Pancreas (tissue), 10 donors: ENCODE data around the gene ST6GALNAC3. TPM values are rescaled to one million over a fixed set of nuclear protein-coding genes. Genes with fewer than 3 reads are reported as not detected.

Experiments
- ATAC-seq, 4 donors: fragments of 200-7000 bp; cut with Tn5 transposase; one replicate each; pipeline versions ENCODE4 v1.8.0 to v1.9.1; 2020; ENCODE audit warnings: mild to moderate bottlenecking in 4 of 4, moderate library complexity in 4 of 4
- DNase-seq, 6 donors: peaks; one replicate each; pipeline ENCODE4 v3.0.0-alpha.2; 2020
- FAIRE-seq: peaks from 2 replicates; lab custom pipeline; 2012; peaks lifted over from hg19 to GRCh38; lab: Jason Lieb, UNC
- H3K27ac ChIP-seq, 4 donors: fragments of 200-600 bp; sonication (generic); 1 replicate in 3 of 4; 2 replicates in 1 of 4; pipeline versions ENCODE4 v1.5.0 to v1.8.0; 2020
- H3K27me3 ChIP-seq, 4 donors: fragments of 200-600 bp; one replicate each; pipeline ENCODE4 v1.8.0; 2021
- H3K36me3 ChIP-seq, 3 donors: fragments of 200-600 bp; sonication (generic) in 1 of 3; one replicate each; pipeline versions ENCODE4 v1.5.0 to v1.8.0; 2020 to 2021
- H3K4me1 ChIP-seq, 3 donors: fragments of 200-600 bp; one replicate each; pipeline ENCODE4 v1.8.0; 2021
- H3K4me3 ChIP-seq, 4 donors: fragments of 200-600 bp; sonication (generic) in 2 of 4; one replicate each; pipeline versions ENCODE4 v1.5.0 to v1.8.0; 2020 to 2021
- H3K9me3 ChIP-seq, 4 donors: fragments of 200-600 bp; one replicate each; pipeline ENCODE4 v1.8.0; 2021
- WGBS, 2 donors: extraction: QIAGEN DNeasy Blood & Tissue Kit; methylation state at CpG; one replicate each; pipeline ENCODE4 v1.1.7; 2013; 5-methylcytosine and 5-hydroxymethylcytosine counted together
- intact Hi-C, 3 donors: fragments of 100-400 bp; cut with DNase I; formaldehyde crosslinking; loops; one replicate each; pipeline versions ENCODE4 v1.11.1 to v1.14.2; 2022
- polyA plus RNA-seq, 2 donors: library from polyadenylated mRNA; stranded (reverse); fragments of 200-250 nt; gene quantifications; one replicate each; pipeline ENCODE4 v1.2.3, GENCODE V29; 2013
- total RNA-seq, 6 donors: library from RNA; stranded (reverse); fragmentation: NEBNext Ultra II Directional in 4 of 6; extraction: Animal tissue kit (Norgen Biotek cat#: 25700) in 4 of 6; gene quantifications; one replicate each; pipeline versions ENCODE4 v1.2.1 to v1.2.4, GENCODE V29; 2021 to 2023
- TF ChIP-seq, protein P1 (sequence below), 4 donors: fragments of 200-600 bp; sonication (generic) in 3 of 4; IDR thresholded peaks; one replicate each; pipeline versions ENCODE4 v1.5.0 to v1.8.0; 2021; ENCODE audit warnings: antibody characterized with exemption in 4 of 4
- donor health status: healthy with polysubstance abuse.
- donor health status: DM: no; HTN: no; CAD: no; lungs with moderate emphysema.
- donor health status: DM: no; HTN: no; CAD: no.
- donor health status: control.
- donor health status: control.
- donor health status: Bipolar disorder and iron deficiency.
- donor health status: DM: yes; HTN: yes; CAD: no.
- donor health status: DM: no; HTN: no; CAD: no.
- donor health status: DM: no; HTN: no; CAD: no.
- donor health status: DM: yes; HTN: yes; CAD: no.

ST6GALNAC3 gene
- total and polyA plus RNA-seq, 8 donors = 0.35 to 2.0 (median 0.80) TPM

DNA sequence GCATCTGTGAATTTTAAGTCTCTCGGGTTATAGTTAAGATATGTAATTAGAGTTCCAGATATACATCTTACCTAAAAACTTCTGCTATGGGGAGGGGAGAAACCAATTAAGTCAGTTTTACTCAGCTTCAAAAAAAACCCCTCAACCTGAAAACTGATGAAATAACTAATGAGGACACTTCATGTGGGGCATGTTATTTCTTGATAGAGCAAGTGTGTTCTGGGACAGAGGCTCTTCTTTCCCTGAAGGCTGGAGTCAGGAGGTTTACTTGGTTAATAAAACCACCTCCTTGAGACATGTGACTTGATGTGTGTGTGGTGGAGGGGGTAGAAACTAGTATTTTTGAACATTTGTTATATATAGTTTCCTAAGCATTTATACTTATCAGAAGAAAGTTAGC, 479.7 kb downstream of the ST6GALNAC3 start:
- DNase-seq = no peak
- no peak for FAIRE-seq
- Histone ChIP-seq H3K36me3 (no peaks in the 10 kb centered on the region), H3K4me1 (no peaks in the 10 kb centered on the region), H3K4me3 (no peak overlapping the region), H3K27me3 (no peaks in the 10 kb centered on the region), H3K27ac (no peak overlapping the region), H3K9me3 (no peaks in the 10 kb centered on the region)
- WGBS, 2 donors = 88 to 97% methylated on average over 1 of the region's 1 CpG
- TF ChIP-seq, protein P1, sequence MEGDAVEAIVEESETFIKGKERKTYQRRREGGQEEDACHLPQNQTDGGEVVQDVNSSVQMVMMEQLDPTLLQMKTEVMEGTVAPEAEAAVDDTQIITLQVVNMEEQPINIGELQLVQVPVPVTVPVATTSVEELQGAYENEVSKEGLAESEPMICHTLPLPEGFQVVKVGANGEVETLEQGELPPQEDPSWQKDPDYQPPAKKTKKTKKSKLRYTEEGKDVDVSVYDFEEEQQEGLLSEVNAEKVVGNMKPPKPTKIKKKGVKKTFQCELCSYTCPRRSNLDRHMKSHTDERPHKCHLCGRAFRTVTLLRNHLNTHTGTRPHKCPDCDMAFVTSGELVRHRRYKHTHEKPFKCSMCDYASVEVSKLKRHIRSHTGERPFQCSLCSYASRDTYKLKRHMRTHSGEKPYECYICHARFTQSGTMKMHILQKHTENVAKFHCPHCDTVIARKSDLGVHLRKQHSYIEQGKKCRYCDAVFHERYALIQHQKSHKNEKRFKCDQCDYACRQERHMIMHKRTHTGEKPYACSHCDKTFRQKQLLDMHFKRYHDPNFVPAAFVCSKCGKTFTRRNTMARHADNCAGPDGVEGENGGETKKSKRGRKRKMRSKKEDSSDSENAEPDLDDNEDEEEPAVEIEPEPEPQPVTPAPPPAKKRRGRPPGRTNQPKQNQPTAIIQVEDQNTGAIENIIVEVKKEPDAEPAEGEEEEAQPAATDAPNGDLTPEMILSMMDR (IDR thresholded peaks at IDR 0.05) = no peak
- ATAC-seq = no peak
- intact Hi-C loops = no loop called here

DNA sequence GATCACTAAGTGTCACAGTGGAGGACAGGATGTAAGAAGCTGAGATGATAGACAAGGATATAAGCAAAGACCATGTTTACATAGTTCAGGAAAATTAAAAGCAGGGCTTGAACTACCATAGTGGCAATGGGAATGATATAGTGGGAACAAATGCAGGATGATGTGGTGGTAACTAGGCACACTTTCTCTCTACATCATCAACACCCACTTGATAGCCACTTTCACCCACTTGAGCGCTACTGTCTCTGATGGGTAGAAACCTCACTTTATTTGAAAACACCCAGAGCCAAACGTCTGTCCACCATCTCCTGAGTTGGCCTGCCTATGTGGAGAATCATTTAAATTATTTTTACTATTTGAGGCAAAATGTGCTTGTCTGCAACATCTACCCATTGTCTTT, 487.7 kb downstream of the ST6GALNAC3 start:
- Histone ChIP-seq H3K27ac (no peak overlapping the region), H3K4me1 (no peaks in the 10 kb centered on the region), H3K4me3 (no peak overlapping the region), H3K9me3 (no peaks in the 10 kb centered on the region), H3K36me3 (no peaks in the 10 kb centered on the region), H3K27me3 (no peaks in the 10 kb centered on the region)
- FAIRE-seq = no peak
- no peak for ATAC-seq
- DNase-seq = no peak
- intact Hi-C loops = no loop called here
- TF ChIP-seq, protein P1 (IDR thresholded peaks at IDR 0.05) = no peak
- WGBS, 2 donors = 68 to 81% methylated on average over 2 of the region's 2 CpGs

DNA sequence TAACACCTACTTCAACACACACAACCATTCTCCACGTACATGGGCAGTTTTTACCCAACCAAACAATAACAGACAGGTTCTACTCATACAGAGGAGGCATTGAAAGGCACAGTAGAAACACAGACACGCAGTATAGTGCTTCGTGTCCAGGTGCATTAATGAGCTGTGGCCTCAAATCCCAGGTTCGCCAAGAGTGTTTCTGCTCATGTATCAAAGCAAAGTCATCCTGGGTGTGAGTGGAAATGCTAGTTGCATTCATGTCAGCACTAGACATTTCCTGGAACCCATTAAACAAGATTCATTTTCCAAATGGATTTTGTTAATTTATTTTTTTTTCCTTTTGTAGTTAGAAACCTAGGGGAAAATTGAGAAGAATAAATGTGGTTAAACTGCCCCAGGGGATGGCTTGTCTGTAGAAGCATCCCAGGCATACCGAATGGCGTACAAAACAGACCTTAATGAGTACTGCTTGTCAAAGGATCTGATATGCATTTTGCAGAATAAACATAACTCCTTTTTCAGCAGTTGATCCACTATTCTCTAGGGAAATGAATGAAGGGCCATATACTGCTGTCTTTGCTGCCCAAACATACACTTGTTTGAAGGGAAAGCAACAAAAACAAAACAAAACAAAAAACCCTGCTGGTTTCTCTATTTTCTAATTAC, 494.2 kb downstream of the ST6GALNAC3 start:
- 71 to 77% methylated on average over 6 of the region's 6 CpGs for WGBS, 2 donors
- H3K4me3 ChIP-seq = no peak overlapping the region
- no peak for ATAC-seq
- TF ChIP-seq, protein P1 (IDR thresholded peaks at IDR 0.05) = no peak
- H3K4me1 ChIP-seq = no peaks in the 10 kb centered on the region
- no peak for FAIRE-seq
- no peaks in the 10 kb centered on the region for H3K36me3 ChIP-seq
- DNase-seq = no peak
- no peak overlapping the region for H3K27ac ChIP-seq
- no peaks in the 10 kb centered on the region for H3K27me3 ChIP-seq
- intact Hi-C loops = no loop called here
- no peaks in the 10 kb centered on the region for H3K9me3 ChIP-seq

DNA sequence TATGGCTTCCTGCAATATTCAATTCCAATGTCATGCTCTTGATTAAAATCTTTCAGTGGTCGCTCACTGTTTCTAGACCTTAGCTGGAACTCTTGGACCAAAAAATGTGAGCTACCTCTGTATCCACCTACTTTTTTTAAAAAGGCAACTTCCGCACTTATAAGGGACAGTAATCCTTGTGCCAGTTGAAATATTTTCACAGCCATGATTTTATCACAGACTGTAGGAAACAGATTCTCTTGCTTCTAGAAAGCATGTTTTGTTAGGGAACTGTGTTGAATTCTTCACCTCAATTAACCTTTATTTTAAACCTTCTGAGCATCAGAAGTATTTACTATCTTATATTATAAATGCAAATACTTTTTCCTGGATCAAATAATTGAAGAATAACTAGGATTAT, 496.7 kb downstream of the ST6GALNAC3 start:
- DNase-seq (no peak), FAIRE-seq (no peak), ATAC-seq (no peak)
- Histone ChIP-seq H3K9me3 (no peaks in the 10 kb centered on the region), H3K27me3 (no peaks in the 10 kb centered on the region), H3K4me1 (no peaks in the 10 kb centered on the region), H3K27ac (no peak overlapping the region), H3K36me3 (no peaks in the 10 kb centered on the region), H3K4me3 (no peak overlapping the region)
- 94 to 95% methylated on average over 2 of the region's 2 CpGs for WGBS, 2 donors
- intact Hi-C loops = no loop called here
- TF ChIP-seq, protein P1 (IDR thresholded peaks at IDR 0.05) = no peak

DNA sequence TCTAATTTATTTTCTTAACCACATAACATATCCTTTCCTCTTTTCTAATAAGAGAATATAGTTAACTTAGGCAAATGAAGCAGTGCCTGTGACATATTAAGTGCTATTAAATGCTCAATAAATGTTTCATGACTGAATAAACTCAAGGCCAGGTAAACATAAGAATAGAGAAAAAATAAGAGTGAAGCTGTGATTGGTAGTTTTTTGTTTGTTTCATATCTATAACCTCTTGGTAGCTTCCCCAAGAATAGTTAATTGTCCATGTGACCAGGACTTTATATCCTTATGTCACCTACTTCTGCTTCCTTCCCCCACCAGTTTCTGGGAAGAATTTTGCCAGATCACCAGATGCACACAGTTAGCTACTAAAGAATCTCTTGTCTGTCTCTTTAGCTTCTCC, 497.7 kb downstream of the ST6GALNAC3 start:
- no peak overlapping the region for H3K27ac ChIP-seq
- FAIRE-seq (no peak), DNase-seq (no peak), ATAC-seq (no peak)
- intact Hi-C loops = no loop called here
- TF ChIP-seq, protein P1 (IDR thresholded peaks at IDR 0.05) = no peak
- no peaks in the 10 kb centered on the region for H3K4me1 ChIP-seq
- H3K36me3 ChIP-seq = no peaks in the 10 kb centered on the region
- no peak overlapping the region for H3K4me3 ChIP-seq
- H3K27me3 ChIP-seq = no peaks in the 10 kb centered on the region
- no peaks in the 10 kb centered on the region for H3K9me3 ChIP-seq
